ENCODE data around the gene ANKRD10.
A peak's percentile ranks its signal among the peaks of the same experiment; 100 is the strongest.
"Not testable (repeated sequence)": the region's sequence is repeated elsewhere in the genome, so short reads cannot be mapped to it uniquely, and the experiment has no call there.

Gene ANKRD10
- 40.4 to 131 (median 79.1) reads per million in 18 experiments for total RNA-seq

GRCh38 chr13:110915057-110915873 is at the start of gene ANKRD10:
ANKRD10 (minus strand) TSS chr13:110915069; CDS start chr13:110914934, 135 bp downstream.
- peak; percentile 99 for DNase-seq

GRCh38 chr13:110964229-110965037 is 49.6 kb upstream of the ANKRD10 start:
- DNase-seq: no peak

- DNase-seq: no peak
These were observed 48.7 kb upstream of the ANKRD10 start for GRCh38 chr13:110963554-110963970.

GRCh38 chr13:110961959-110962358 is 47.1 kb upstream of the ANKRD10 start:
- DNase-seq: no peak

- DNase-seq: no peak
These were observed 45.3 kb upstream of the ANKRD10 start for GRCh38 chr13:110960204-110960603.

- DNase-seq: no peak
These were observed 43.1 kb upstream of the ANKRD10 start for GRCh38 chr13:110957931-110958330.

- DNase-seq: no peak
These were observed 42.5 kb upstream of the ANKRD10 start for GRCh38 chr13:110957181-110957884.

GRCh38 chr13:110956216-110956615 is 41.3 kb upstream of the ANKRD10 start:
- DNase-seq: not testable (repeated sequence)

GRCh38 chr13:110955608-110956007 is 40.7 kb upstream of the ANKRD10 start:
- DNase-seq: not testable (repeated sequence)

GRCh38 chr13:110955072-110955503 is 40.2 kb upstream of the ANKRD10 start:
- DNase-seq: peak; percentile 27 to 57

- not testable (repeated sequence) for DNase-seq
These were observed 39.7 kb upstream of the ANKRD10 start for GRCh38 chr13:110954533-110954920.

- DNase-seq: no peak
These were observed 39.1 kb upstream of the ANKRD10 start for GRCh38 chr13:110953833-110954532.

- no peak for DNase-seq
These were observed 38.5 kb upstream of the ANKRD10 start for GRCh38 chr13:110953416-110953815.

GRCh38 chr13:110952135-110952534 is 37.3 kb upstream of the ANKRD10 start:
- DNase-seq: not testable (repeated sequence)

GRCh38 chr13:110950819-110951570 is 36.1 kb upstream of the ANKRD10 start:
- DNase-seq: no peak

GRCh38 chr13:110950356-110950755 is 35.5 kb upstream of the ANKRD10 start:
- DNase-seq: no peak

- DNase-seq: peak; percentile 30 to 40
These were observed 34.8 kb upstream of the ANKRD10 start for GRCh38 chr13:110949628-110950027.

GRCh38 chr13:110949116-110949515 is 34.2 kb upstream of the ANKRD10 start:
- no peak for DNase-seq

GRCh38 chr13:110947338-110947737 is 32.5 kb upstream of the ANKRD10 start:
- DNase-seq: not testable (repeated sequence)

- no peak for DNase-seq
These were observed 31.2 kb upstream of the ANKRD10 start for GRCh38 chr13:110945928-110946570.
